ENCODE measurements around the gene RAD1. TPM values are rescaled to one million over a fixed set of nuclear protein-coding genes. Genes with fewer than 3 reads are reported as not detected.

Gene RAD1, protein sequence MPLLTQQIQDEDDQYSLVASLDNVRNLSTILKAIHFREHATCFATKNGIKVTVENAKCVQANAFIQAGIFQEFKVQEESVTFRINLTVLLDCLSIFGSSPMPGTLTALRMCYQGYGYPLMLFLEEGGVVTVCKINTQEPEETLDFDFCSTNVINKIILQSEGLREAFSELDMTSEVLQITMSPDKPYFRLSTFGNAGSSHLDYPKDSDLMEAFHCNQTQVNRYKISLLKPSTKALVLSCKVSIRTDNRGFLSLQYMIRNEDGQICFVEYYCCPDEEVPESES
- total RNA-seq: 10 to 100 TPM in 3 of 4 donors, 1 to 10 TPM in 1; 9.5 to 33.0 (median 14.5) TPM

DNA sequence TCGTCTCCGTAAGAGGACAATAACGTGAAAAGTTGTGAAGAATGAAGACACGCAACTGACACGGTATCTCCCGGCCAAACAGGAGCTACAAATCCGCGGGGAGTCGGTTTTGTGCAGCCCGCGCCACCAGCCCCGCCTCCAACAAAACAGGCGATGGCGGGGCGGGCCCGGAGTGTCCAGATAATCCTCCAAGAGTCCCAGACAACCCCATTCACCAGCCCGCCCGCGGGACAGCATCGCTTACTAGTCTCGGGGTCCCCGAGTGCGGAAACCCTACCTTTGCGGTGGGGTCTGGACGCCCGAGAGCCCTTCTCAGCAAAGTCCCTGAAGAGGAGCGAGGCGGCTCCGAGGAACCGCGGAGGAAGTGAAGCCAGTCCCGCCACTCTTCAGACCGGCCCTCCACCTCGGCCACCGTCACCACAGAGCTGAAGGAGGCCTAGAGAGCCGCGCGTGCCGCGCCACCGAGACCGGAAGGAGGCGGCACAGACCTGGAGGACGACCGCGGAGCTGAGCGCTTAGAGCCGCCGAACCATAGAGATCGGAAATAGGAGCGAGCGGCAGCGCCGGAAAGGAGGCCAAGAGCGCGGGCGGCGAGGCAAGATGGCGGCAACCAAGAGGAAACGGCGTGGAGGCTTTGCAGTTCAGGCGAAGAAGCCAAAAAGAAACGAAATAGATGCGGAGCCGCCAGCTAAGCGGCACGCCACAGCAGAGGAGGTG is at the start of gene RAD1, which contains the start of gene BRIX1:
RAD1 (minus strand) TSS at position 366 of the 717 bp plus-strand sequence. CDS start 612 bp downstream, outside the sequence.
BRIX1 (plus strand) TSS at position 573 of the 717 bp plus-strand sequence; CDS start at position 601, 28 bp downstream.
- H3K27ac ChIP-seq: peak within 1 kb of the TSS; percentile 78 to 90 (median 88)

DNA sequence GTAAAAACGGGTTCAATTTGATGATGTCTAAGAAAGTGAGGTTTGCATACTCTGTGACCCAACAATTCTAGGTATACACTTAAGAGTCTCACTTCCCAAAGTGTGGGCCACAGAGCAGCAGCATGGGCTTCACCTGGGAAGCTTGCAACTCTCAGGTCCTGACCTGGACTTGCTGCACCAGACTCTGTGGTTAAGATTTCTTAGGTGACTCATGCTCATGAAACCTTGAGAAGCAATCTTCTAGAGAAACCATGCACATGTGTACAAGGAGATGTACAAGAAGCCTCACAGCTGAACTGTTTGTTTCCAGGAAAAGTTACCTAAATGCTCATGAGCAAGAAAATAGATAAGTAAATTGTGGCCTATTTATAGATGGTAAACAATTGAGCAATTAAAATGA is 44.0 kb upstream of the RAD1 start:
- TF ChIP-seq POLR2A (IDR thresholded peaks at IDR 0.05): no peak
- TF ChIP-seq, protein P1, sequence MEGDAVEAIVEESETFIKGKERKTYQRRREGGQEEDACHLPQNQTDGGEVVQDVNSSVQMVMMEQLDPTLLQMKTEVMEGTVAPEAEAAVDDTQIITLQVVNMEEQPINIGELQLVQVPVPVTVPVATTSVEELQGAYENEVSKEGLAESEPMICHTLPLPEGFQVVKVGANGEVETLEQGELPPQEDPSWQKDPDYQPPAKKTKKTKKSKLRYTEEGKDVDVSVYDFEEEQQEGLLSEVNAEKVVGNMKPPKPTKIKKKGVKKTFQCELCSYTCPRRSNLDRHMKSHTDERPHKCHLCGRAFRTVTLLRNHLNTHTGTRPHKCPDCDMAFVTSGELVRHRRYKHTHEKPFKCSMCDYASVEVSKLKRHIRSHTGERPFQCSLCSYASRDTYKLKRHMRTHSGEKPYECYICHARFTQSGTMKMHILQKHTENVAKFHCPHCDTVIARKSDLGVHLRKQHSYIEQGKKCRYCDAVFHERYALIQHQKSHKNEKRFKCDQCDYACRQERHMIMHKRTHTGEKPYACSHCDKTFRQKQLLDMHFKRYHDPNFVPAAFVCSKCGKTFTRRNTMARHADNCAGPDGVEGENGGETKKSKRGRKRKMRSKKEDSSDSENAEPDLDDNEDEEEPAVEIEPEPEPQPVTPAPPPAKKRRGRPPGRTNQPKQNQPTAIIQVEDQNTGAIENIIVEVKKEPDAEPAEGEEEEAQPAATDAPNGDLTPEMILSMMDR (IDR thresholded peaks at IDR 0.05): no peak
- peaks cover 0 to 13% (median 0%) of the 10 kb centered on the region in 3 donors for H3K36me3 ChIP-seq
- H3K9me3 ChIP-seq: no peaks in the 10 kb centered on the region
- no peaks in the 10 kb centered on the region for H3K27me3 ChIP-seq
- no peak overlapping the region for H3K27ac ChIP-seq
- DNase-seq: no peak
- no peaks in the 10 kb centered on the region for H3K4me1 ChIP-seq
- H3K4me3 ChIP-seq: no peak overlapping the region

More for the DNA sequence above, at the start of gene RAD1, which contains the start of gene BRIX1:
- DNase-seq: peak; percentile 94 to 98 (median 97)
- Histone ChIP-seq H3K9me3 (no peaks in the 10 kb centered on the region), H3K27me3 (no peaks in the 10 kb centered on the region), H3K4me3 (peak within 1 kb of the TSS; percentile 77 to 96 (median 86)), H3K4me1 (peaks cover 0 to 27% (median 13%) of the 10 kb centered on the region in 4 donors), H3K36me3 (peaks cover 0 to 20% (median 0%) of the 10 kb centered on the region in 3 donors)
- TF ChIP-seq, protein P1 (IDR thresholded peaks at IDR 0.05): peak in 3 of 6 experiments; percentile 11 to 48 (median 29)
- TF ChIP-seq POLR2A (IDR thresholded peaks at IDR 0.05): peak; percentile 59 to 66

DNA sequence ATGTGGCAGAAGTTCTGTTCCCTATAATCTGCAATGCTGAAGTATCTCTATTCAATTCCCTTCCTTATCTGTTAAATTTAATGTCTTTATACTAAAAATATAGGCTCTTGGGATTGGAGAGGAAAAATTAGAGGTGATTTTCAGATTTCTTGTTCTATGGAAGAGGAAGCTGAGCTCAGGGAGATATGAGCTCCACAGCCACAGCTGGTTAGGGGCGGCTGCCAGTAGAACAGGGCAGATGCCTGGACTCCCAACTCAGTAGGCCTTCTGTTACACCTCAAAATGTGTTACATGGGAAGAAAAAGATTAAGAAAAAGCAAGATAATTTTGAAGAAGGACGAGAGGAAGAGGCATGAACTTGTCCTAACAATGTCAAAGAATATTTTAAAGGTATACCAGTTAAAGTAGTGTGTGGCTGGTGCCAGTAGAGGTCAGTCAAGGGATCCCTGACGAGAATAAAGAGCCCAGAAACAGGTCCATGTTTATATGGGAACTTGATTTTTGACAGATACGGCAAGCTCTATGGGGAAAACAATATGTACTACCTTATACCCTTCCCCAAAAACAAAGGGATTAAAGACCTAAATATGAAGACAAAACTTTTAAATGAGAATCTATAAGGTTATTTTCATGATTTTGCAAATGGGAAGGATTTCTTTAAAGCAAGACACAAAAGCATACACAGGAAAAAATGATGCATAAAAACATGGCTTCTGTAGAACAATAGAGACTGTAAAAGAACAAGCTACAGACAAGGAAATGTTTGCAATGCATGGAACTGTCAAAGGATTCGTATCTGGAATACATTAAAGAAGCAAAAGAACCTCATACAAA is 42.8 kb upstream of the RAD1 start:
- H3K4me1 ChIP-seq: no peaks in the 10 kb centered on the region
- H3K27me3 ChIP-seq: no peaks in the 10 kb centered on the region
- H3K9me3 ChIP-seq: no peaks in the 10 kb centered on the region
- no peak overlapping the region for H3K27ac ChIP-seq
- no peak for DNase-seq
- H3K36me3 ChIP-seq: peaks cover 0 to 26% (median 0%) of the 10 kb centered on the region in 3 donors
- TF ChIP-seq, protein P1 (IDR thresholded peaks at IDR 0.05): peak in 4 of 6 experiments; percentile 36 to 55 (median 42)
- no peak for TF ChIP-seq POLR2A (IDR thresholded peaks at IDR 0.05)
- no peak overlapping the region for H3K4me3 ChIP-seq

DNA sequence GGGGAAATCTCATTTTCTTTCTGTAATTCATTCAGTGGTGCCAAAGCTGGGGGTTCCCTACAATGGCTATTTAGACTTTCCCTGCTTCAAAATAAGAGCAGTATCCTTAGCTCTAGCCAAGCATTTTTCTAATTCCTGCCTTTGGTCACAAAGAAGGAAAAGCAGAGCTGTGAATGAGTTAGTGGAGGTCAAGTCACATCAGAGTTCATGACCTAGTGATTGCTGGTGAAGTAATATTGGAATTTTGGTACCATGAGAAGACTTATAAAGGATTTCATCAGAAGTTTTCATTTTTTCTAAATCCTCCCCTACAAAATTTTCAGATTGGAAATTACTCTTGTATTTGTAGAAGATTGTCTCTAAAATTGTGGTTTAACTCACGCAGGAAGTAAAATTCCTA is 42.0 kb upstream of the RAD1 start:
- no peak for DNase-seq
- no peak for TF ChIP-seq POLR2A (IDR thresholded peaks at IDR 0.05)
- TF ChIP-seq, protein P1 (IDR thresholded peaks at IDR 0.05): no peak

DNA sequence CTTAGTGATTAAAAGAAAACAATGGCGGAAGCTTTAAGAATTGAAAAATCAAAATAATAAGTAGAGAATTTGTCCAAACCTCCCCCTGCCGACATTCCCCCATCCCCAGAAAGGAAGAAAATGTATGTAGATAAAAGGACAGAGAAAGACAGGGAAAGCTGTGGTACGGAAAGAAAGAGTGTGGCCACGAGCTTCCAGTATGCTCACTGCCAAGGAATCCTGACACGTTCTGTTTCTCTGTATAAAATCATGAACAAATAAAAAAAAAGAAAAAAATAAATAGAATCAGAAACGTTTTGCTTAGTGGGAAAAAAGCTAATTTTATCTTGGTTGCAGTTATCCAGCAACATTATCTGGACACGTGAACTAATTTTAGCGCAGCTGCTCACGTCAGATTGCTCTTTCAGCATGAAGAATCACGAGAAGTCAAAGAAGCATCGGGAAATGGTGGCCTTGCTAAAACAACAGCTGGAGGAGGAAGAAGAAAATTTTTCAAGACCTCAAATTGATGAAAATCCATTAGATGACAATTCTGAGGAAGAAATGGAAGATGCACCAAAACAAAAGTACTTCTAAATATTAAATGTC is 29.2 kb upstream of the RAD1 start:
- Histone ChIP-seq H3K27ac (no peak overlapping the region), H3K27me3 (no peaks in the 10 kb centered on the region), H3K4me3 (no peak overlapping the region), H3K4me1 (no peaks in the 10 kb centered on the region), H3K9me3 (no peaks in the 10 kb centered on the region), H3K36me3 (peaks cover 0 to 82% (median 0%) of the 10 kb centered on the region in 3 donors)
- DNase-seq: no peak
- TF ChIP-seq POLR2A (IDR thresholded peaks at IDR 0.05): no peak
- TF ChIP-seq, protein P1 (IDR thresholded peaks at IDR 0.05): no peak

More for the DNA sequence above, 42.0 kb upstream of the RAD1 start:
- Histone ChIP-seq H3K9me3 (no peaks in the 10 kb centered on the region), H3K4me1 (no peaks in the 10 kb centered on the region), H3K27me3 (no peaks in the 10 kb centered on the region), H3K36me3 (peaks cover 0 to 33% (median 0%) of the 10 kb centered on the region in 3 donors), H3K4me3 (no peak overlapping the region), H3K27ac (no peak overlapping the region)
